GM12874 (cell line): ENCODE measurements around the gene WNT5A.

Experiments used
- CTCF ChIP-seq: IDR thresholded peaks from 2 replicates; pipeline ENCODE4 v1.5.1; 2011; ENCODE audit warnings: low read depth, mild to moderate bottlenecking, control low read depth, low read length, moderate library complexity; ENCODE audit not compliant: insufficient read depth

The WNT5A gene

GRCh38 chr3:55524565-55525244, 37.6 kb upstream of the WNT5A start:
- TF ChIP-seq CTCF = no peak

GRCh38 chr3:55523471-55523870, 36.4 kb upstream of the WNT5A start:
- TF ChIP-seq CTCF = no peak

GRCh38 chr3:55521738-55522421, 34.8 kb upstream of the WNT5A start:
- no peak for TF ChIP-seq CTCF

GRCh38 chr3:55521064-55521737, 34.1 kb upstream of the WNT5A start:
- TF ChIP-seq CTCF = no peak

GRCh38 chr3:55519019-55519418, 31.9 kb upstream of the WNT5A start:
- TF ChIP-seq CTCF = no peak

- no peak for TF ChIP-seq CTCF
Measured at GRCh38 chr3:55518451-55518850, 31.3 kb upstream of the WNT5A start.

DNA sequence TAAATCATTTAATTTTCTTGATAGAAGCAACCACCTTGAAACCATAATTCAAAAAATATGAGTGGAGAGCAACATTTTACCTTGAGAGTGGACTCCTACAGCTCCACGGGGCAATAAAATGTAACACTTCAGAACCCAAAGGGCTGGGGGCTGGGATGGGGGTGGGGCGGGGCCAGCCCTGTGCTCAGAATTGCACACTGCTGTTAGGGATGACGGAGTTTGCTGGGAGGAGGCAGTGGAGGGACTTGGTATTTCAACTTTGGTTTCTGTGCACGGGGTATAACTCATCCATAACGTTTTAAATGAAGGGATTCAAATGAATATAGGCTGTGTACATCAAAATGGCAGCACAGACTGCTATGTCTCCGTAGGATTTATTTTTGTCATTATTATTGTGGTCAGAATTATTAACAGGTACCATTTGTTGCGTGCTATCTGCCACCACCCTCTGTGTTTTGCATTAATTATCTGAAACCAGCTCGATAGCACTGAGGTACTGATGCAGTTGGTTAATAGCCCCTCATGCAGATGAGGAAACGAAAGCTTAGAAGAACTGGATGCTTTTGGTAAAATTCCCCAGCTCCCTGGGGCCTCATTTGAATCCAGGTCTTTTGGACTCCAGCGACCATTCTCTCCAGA, 29.4 kb upstream of the WNT5A start:
- no peak for TF ChIP-seq CTCF
